ENCODE measurements around the gene ADAMTS2.

ADAMTS2 gene

GRCh38 chr5:179132586-179133355 is 212.5 kb downstream of the ADAMTS2 start:
- no peak for DNase-seq

GRCh38 chr5:179131886-179132585 is 213.2 kb downstream of the ADAMTS2 start:
- no peak for DNase-seq

- no peak for DNase-seq
Observed at GRCh38 chr5:179131321-179131835, 213.9 kb downstream of the ADAMTS2 start.

GRCh38 chr5:179130101-179130681 is 215.1 kb downstream of the ADAMTS2 start:
- DNase-seq: no peak

- no peak for DNase-seq
Observed at GRCh38 chr5:179129607-179130071, 215.6 kb downstream of the ADAMTS2 start.

- DNase-seq: no peak
Observed at GRCh38 chr5:179128976-179129375, 216.3 kb downstream of the ADAMTS2 start.

GRCh38 chr5:179128041-179128365 is 217.3 kb downstream of the ADAMTS2 start:
- no peak for DNase-seq

GRCh38 chr5:179127136-179128040 is 217.9 kb downstream of the ADAMTS2 start:
- no peak for DNase-seq

- DNase-seq: no peak
Observed at GRCh38 chr5:179126506-179126991, 218.7 kb downstream of the ADAMTS2 start.

GRCh38 chr5:179125789-179126505 is 219.3 kb downstream of the ADAMTS2 start:
- DNase-seq: no peak

- no peak for DNase-seq
Observed at GRCh38 chr5:179124853-179125788, 220.1 kb downstream of the ADAMTS2 start.

GRCh38 chr5:179124273-179124852 is 220.9 kb downstream of the ADAMTS2 start:
- no peak for DNase-seq

- DNase-seq: no peak
Observed at GRCh38 chr5:179123491-179124272, 221.6 kb downstream of the ADAMTS2 start.

GRCh38 chr5:179123109-179123426 is 222.2 kb downstream of the ADAMTS2 start:
- no peak for DNase-seq

- no peak for DNase-seq
Observed at GRCh38 chr5:179122411-179123108, 222.7 kb downstream of the ADAMTS2 start.

GRCh38 chr5:179121667-179122111 is 223.6 kb downstream of the ADAMTS2 start:
- DNase-seq: no peak

GRCh38 chr5:179120951-179121666 is 224.2 kb downstream of the ADAMTS2 start:
- no peak for DNase-seq

- DNase-seq: no peak
Observed at GRCh38 chr5:179120421-179120861, 224.8 kb downstream of the ADAMTS2 start.
